ENCODE measurements around the gene TWSG1. TPM values are rescaled to one million over a fixed set of nuclear protein-coding genes. Genes with fewer than 3 reads are reported as not detected.

Gene TWSG1
- total RNA-seq, 2 donors from 2014 or later = 9.2 to 19.0 TPM

GRCh38 chr18:9323750-9324445, 10.7 kb upstream of the TWSG1 start:
- peaks cover 20% of the 10 kb centered on the region for H3K27me3 Mint-ChIP-seq
- H3K4me3 Mint-ChIP-seq = no peak overlapping the region
- no peaks in the 10 kb centered on the region for H3K36me3 Mint-ChIP-seq (ENCODE audit: low read depth)
- ATAC-seq (replicated peaks) = no peak
- no peaks in the 10 kb centered on the region for H3K4me1 Mint-ChIP-seq
- no peak overlapping the region for H3K27ac Mint-ChIP-seq
- peaks cover 9% of the 10 kb centered on the region for H3K9me3 Mint-ChIP-seq

- no peak overlapping the region for H3K27ac Mint-ChIP-seq
- H3K27me3 Mint-ChIP-seq = peaks cover 17% of the 10 kb centered on the region
- H3K4me3 Mint-ChIP-seq = no peak overlapping the region
- no peaks in the 10 kb centered on the region for H3K4me1 Mint-ChIP-seq
- H3K36me3 Mint-ChIP-seq (ENCODE audit: low read depth) = no peaks in the 10 kb centered on the region
- ATAC-seq (replicated peaks) = no peak
- peaks cover 5% of the 10 kb centered on the region for H3K9me3 Mint-ChIP-seq
These were observed 8.9 kb upstream of the TWSG1 start for GRCh38 chr18:9325716-9326115.

GRCh38 chr18:9328776-9329175, 5.8 kb upstream of the TWSG1 start:
- Mint-ChIP-seq H3K27me3 (peaks cover 3% of the 10 kb centered on the region), H3K4me3 (no peak overlapping the region), H3K4me1 (peaks cover under 1% of the 10 kb centered on the region), H3K27ac (no peak overlapping the region), H3K36me3 (ENCODE audit: low read depth) (no peaks in the 10 kb centered on the region), H3K9me3 (no peaks in the 10 kb centered on the region)
- ATAC-seq (replicated peaks) = no peak

- no peak overlapping the region for H3K4me3 Mint-ChIP-seq
- H3K27ac Mint-ChIP-seq = no peak overlapping the region
- no peak for ATAC-seq (replicated peaks)
- H3K36me3 Mint-ChIP-seq (ENCODE audit: low read depth) = no peaks in the 10 kb centered on the region
- peaks cover 3% of the 10 kb centered on the region for H3K27me3 Mint-ChIP-seq
- H3K4me1 Mint-ChIP-seq = peaks cover 4% of the 10 kb centered on the region
- no peaks in the 10 kb centered on the region for H3K9me3 Mint-ChIP-seq
These were observed 5.1 kb upstream of the TWSG1 start for GRCh38 chr18:9329471-9329870.

GRCh38 chr18:9330419-9330818, 4.2 kb upstream of the TWSG1 start:
- Mint-ChIP-seq H3K36me3 (ENCODE audit: low read depth) (no peaks in the 10 kb centered on the region), H3K4me1 (peaks cover 4% of the 10 kb centered on the region), H3K27ac (peak overlapping the region; percentile 5), H3K9me3 (no peaks in the 10 kb centered on the region), H3K27me3 (peaks cover 3% of the 10 kb centered on the region), H3K4me3 (no peak overlapping the region)
- no peak for ATAC-seq (replicated peaks)

GRCh38 chr18:9333441-9334328, 888 bp upstream of the TWSG1 start:
- Mint-ChIP-seq H3K36me3 (ENCODE audit: low read depth) (peaks cover 9% of the 10 kb centered on the region), H3K27me3 (peaks cover 3% of the 10 kb centered on the region), H3K4me3 (peak overlapping the region; percentile 79), H3K9me3 (no peaks in the 10 kb centered on the region), H3K27ac (peak overlapping the region; percentile 20), H3K4me1 (peaks cover 4% of the 10 kb centered on the region)
- peak; percentile 57 for ATAC-seq (replicated peaks)

GRCh38 chr18:9334973-9335696, 562 bp downstream of the TWSG1 start:
- Mint-ChIP-seq H3K4me3 (peak overlapping the region; percentile 79), H3K27me3 (peaks cover 3% of the 10 kb centered on the region), H3K4me1 (peaks cover 4% of the 10 kb centered on the region), H3K9me3 (no peaks in the 10 kb centered on the region), H3K27ac (no peak overlapping the region), H3K36me3 (ENCODE audit: low read depth) (peaks cover 11% of the 10 kb centered on the region)
- peak; percentile 52 for ATAC-seq (replicated peaks)

GRCh38 chr18:9335697-9336045, 1.1 kb downstream of the TWSG1 start:
- no peak for ATAC-seq (replicated peaks)
- no peak overlapping the region for H3K27ac Mint-ChIP-seq
- H3K9me3 Mint-ChIP-seq = no peaks in the 10 kb centered on the region
- H3K4me1 Mint-ChIP-seq = peaks cover 4% of the 10 kb centered on the region
- H3K36me3 Mint-ChIP-seq (ENCODE audit: low read depth) = peaks cover 11% of the 10 kb centered on the region
- peak overlapping the region; percentile 79 for H3K4me3 Mint-ChIP-seq
- peaks cover 3% of the 10 kb centered on the region for H3K27me3 Mint-ChIP-seq

GRCh38 chr18:9336827-9337226, 2.3 kb downstream of the TWSG1 start:
- ATAC-seq (replicated peaks) = no peak
- H3K9me3 Mint-ChIP-seq = no peaks in the 10 kb centered on the region
- H3K4me3 Mint-ChIP-seq = no peak overlapping the region
- H3K27ac Mint-ChIP-seq = no peak overlapping the region
- H3K36me3 Mint-ChIP-seq (ENCODE audit: low read depth) = peaks cover 11% of the 10 kb centered on the region
- H3K4me1 Mint-ChIP-seq = peaks cover 4% of the 10 kb centered on the region
- H3K27me3 Mint-ChIP-seq = no peaks in the 10 kb centered on the region

- Mint-ChIP-seq H3K9me3 (no peaks in the 10 kb centered on the region), H3K27me3 (no peaks in the 10 kb centered on the region), H3K4me1 (peaks cover 4% of the 10 kb centered on the region), H3K27ac (no peak overlapping the region), H3K4me3 (no peak overlapping the region), H3K36me3 (ENCODE audit: low read depth) (peaks cover 11% of the 10 kb centered on the region)
- ATAC-seq (replicated peaks) = no peak
These were observed 3.3 kb downstream of the TWSG1 start for GRCh38 chr18:9337873-9338272.

- no peak for ATAC-seq (replicated peaks)
These were observed 5.9 kb downstream of the TWSG1 start for GRCh38 chr18:9340472-9340871.

GRCh38 chr18:9343577-9343976, 9.0 kb downstream of the TWSG1 start:
- H3K27ac Mint-ChIP-seq = no peak overlapping the region
- ATAC-seq (replicated peaks) = no peak

More at GRCh38 chr18:9340472-9340871, 5.9 kb downstream of the TWSG1 start:
- Mint-ChIP-seq H3K36me3 (ENCODE audit: low read depth) (peaks cover 11% of the 10 kb centered on the region), H3K27ac (no peak overlapping the region), H3K9me3 (no peaks in the 10 kb centered on the region), H3K4me1 (no peaks in the 10 kb centered on the region), H3K27me3 (no peaks in the 10 kb centered on the region), H3K4me3 (no peak overlapping the region)

GRCh38 chr18:9346775-9347174, 12.2 kb downstream of the TWSG1 start:
- Mint-ChIP-seq H3K27ac (no peak overlapping the region), H3K9me3 (no peaks in the 10 kb centered on the region), H3K4me3 (no peak overlapping the region), H3K36me3 (ENCODE audit: low read depth) (no peaks in the 10 kb centered on the region), H3K27me3 (no peaks in the 10 kb centered on the region), H3K4me1 (peaks cover 6% of the 10 kb centered on the region)
- no peak for ATAC-seq (replicated peaks)

More at GRCh38 chr18:9343577-9343976, 9.0 kb downstream of the TWSG1 start:
- H3K4me3 Mint-ChIP-seq = no peak overlapping the region
- no peaks in the 10 kb centered on the region for H3K27me3 Mint-ChIP-seq
- no peaks in the 10 kb centered on the region for H3K9me3 Mint-ChIP-seq
- peaks cover 3% of the 10 kb centered on the region for H3K36me3 Mint-ChIP-seq (ENCODE audit: low read depth)
- peaks cover 6% of the 10 kb centered on the region for H3K4me1 Mint-ChIP-seq

- Mint-ChIP-seq H3K4me1 (peaks cover 6% of the 10 kb centered on the region), H3K4me3 (no peak overlapping the region), H3K9me3 (no peaks in the 10 kb centered on the region), H3K27ac (peak overlapping the region; percentile 18), H3K27me3 (no peaks in the 10 kb centered on the region), H3K36me3 (ENCODE audit: low read depth) (no peaks in the 10 kb centered on the region)
- no peak for ATAC-seq (replicated peaks)
These were observed 13.6 kb downstream of the TWSG1 start for GRCh38 chr18:9348079-9348671.
